ELR (cell line): Measurements from ENCODE around the gene MPHOSPH6.
"Not testable (repeated sequence)": the region's sequence is repeated elsewhere in the genome, so short reads cannot be mapped to it uniquely, and the experiment has no call there.

ENCODE experiments used
- DNase-seq: peaks from one replicate; pipeline ENCODE4 v3.0.0-alpha.2; 2015; ENCODE audit warnings: low read depth

Gene MPHOSPH6

DNA sequence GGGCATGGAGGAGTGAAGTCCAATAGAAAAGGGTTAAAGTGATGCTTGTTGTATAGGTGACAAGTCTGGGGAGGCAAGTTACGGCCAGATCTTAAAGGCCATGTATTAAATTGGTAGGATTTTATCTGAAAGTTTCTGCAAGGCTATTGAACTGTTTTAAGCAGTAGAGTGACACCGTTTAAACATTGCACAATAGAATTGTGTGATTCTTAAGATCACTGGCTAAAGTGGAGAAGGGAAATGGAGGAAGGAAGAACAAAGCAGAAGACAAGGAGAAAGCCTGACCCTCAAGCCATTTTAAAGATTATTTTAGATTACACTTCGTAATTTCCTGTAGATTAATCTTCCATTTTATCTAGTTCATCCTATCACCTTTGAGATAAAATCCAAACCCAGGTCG lies 5.6 kb upstream of the MPHOSPH6 start:
- DNase-seq = no peak

GRCh38 chr16:82167670-82168069 lies 2.4 kb downstream of the MPHOSPH6 start:
- DNase-seq = no peak

GRCh38 chr16:82160226-82160625 lies 9.8 kb downstream of the MPHOSPH6 start:
- no peak for DNase-seq

- DNase-seq = no peak
Observed at GRCh38 chr16:82157836-82158235, 12.2 kb downstream of the MPHOSPH6 start.

GRCh38 chr16:82157534-82157812 lies 12.6 kb downstream of the MPHOSPH6 start:
- no peak for DNase-seq

DNA sequence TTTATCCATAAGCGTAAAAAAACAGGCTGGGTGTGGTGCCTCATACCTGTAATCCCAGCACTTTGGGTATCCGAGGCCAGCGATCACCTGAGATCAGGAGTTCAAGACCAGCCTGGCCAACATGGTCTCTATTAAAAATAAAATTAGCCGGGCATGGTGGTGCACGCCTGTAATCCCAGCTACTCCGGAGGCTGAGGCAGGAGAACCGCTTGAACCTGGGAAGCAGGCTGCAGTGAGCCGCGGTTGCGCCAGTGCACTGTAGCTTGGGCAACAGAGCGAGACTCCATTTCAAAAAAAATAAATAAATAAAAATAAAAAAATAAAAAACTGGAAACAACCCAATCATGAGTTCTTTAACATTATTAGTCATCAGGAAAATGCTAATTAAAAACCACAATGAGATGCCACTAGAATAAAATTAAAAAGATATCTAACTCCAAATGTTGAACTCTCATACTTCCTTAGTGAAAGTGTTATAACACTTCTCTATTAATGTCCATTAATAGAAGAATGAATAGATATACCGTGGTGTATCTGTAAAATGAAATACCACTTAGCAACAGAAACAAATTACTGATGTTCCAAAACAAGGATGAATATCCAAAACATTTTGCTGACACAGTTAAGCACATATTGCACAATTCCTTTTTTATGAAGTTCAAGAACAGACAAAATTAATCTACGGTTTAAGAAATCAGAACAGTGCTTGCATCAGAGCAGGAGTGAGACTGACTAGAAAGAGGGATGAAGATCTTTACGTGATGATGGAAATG lies 13.1 kb downstream of the MPHOSPH6 start:
- DNase-seq = no peak

GRCh38 chr16:82152641-82153112 lies 17.3 kb downstream of the MPHOSPH6 start:
- peak; percentile 28 for DNase-seq

GRCh38 chr16:82152196-82152595 lies 17.8 kb downstream of the MPHOSPH6 start:
- no peak for DNase-seq

- DNase-seq = no peak
Observed at GRCh38 chr16:82150549-82150948, 19.5 kb downstream of the MPHOSPH6 start.

DNA sequence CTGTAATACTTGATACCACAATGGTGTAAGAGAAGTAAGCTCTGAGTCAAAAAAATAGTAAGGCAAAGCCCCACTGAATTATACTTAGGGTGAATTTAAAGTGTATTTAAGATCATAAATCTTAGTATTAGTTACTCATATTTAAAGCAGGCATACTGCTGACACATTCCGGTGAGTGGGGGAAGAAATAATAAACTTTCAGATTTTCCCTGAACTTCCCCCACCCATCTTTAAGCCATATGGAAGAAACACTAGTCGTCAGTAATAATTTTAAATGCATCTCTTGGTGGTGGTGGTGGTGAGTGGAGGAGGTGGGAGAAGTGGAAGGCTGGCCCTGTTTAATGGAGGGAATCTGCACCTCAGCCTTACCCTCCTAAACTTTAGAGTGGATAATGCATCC lies 20.5 kb downstream of the MPHOSPH6 start:
- no peak for DNase-seq

- DNase-seq = no peak
Observed at GRCh38 chr16:82147546-82147945, 22.5 kb downstream of the MPHOSPH6 start.

GRCh38 chr16:82146957-82147356 lies 23.1 kb downstream of the MPHOSPH6 start:
- DNase-seq = no peak

- no peak for DNase-seq
Observed at GRCh38 chr16:82146556-82146955, 23.5 kb downstream of the MPHOSPH6 start.

GRCh38 chr16:82139286-82139571 lies 30.8 kb downstream of the MPHOSPH6 start:
- not testable (repeated sequence) for DNase-seq

- no peak for DNase-seq
Observed at GRCh38 chr16:82138478-82139285, 31.3 kb downstream of the MPHOSPH6 start.

DNA sequence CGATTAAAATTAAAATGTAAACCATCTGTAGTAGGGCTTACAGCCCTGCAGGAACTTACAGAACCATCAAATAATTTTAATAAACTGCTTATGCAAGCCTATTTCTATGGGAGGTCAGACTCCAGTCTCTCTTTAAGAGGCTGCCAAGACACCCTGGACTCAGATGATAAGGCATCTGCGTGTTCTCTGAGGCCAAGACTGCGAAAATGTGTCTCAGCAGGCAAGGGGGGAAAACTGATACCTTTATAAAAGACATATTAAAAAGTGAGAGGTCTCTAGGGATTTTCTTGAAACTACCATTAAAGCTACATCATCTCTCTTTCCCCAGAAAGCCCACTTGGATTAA lies 32.2 kb downstream of the MPHOSPH6 start:
- DNase-seq = no peak

DNA sequence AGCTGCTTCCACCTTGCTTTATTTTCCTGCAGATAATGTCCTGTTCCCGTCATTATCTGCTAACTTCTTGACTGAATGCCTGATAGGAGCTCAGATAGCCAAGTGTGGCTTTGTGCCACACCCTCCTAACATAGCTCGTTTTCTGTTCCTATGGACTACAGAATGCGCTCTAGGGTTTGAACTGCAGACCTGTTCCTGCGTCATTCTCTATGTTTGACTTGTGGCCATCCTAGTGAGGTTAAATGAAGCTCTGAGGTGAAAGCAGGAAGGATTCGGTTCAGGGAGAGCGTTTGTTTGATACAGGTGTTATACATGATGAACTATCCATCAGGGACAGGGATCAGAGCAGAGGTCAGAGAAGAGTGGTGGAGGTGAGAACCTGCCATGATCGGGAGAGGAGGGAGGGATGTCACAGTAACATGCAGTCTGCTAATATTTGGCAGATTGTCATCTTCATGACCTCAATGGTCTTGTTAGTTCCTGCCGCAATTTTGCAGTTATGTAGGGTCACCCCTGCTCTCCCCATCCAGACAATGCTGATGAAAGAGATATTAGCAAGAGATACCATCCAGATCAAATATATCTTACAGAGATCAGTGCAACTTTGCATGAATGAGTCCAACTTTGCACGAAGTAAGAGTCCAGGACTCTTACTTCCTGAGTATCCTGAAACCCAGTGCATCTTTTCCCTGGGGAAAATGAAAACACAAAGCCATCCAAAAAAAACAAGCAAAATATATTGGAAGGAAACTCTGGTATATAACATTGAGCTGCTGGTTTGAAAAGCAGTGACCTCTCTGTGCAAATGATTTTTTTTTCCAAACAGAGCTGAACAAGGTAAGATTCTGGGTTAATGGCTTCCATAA lies 32.8 kb downstream of the MPHOSPH6 start:
- no peak for DNase-seq

GRCh38 chr16:82135844-82136243 lies 34.2 kb downstream of the MPHOSPH6 start:
- no peak for DNase-seq

DNA sequence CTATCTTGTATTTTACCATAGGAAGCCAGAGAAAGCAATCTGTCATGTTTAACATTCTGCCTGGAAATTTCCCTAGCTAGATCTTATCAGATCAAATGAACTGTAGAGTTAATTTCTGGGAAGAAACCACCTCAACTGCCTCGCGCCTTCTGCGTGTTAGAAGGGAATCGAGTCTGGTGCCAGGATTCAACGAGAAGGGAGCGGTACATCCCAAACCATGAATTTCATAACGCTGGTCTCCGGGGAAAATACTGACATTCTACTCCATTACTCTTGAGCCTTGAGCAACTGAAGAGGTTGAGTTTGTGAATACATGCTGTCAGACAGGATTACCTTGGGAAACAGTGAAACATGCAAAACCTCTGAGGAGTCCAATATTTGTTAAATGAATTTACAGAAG lies 35.2 kb downstream of the MPHOSPH6 start:
- DNase-seq = no peak

GRCh38 chr16:82133798-82134197 lies 36.2 kb downstream of the MPHOSPH6 start:
- DNase-seq = no peak

DNA sequence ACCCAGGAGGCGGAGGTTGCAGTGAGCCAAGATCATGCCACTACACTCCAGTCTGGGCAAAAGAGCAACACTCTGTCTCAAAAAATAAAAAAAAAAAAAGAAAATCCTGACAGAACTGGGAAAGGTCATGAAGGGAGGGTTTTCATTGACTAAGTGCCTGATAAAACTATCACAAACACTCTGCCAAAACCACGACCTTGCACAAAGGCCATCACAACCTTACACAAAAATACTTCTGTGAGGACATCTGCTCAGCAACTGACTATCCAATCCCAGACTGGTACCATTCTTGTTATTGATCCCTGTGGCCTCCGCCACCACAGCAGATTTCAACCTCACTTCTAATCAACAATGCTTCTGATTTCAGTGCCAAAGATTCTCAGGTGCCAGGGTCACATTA lies 40.1 kb downstream of the MPHOSPH6 start:
- DNase-seq = no peak

GRCh38 chr16:82124651-82125050 lies 45.4 kb downstream of the MPHOSPH6 start:
- DNase-seq = no peak

- no peak for DNase-seq
Observed at GRCh38 chr16:82119405-82119804, 50.6 kb downstream of the MPHOSPH6 start.
